Measurements from ENCODE around the gene PAQR5. TPM values are rescaled to one million over a fixed set of nuclear protein-coding genes. Genes with fewer than 3 reads are reported as not detected.
A peak's percentile ranks its signal among the peaks of the same experiment; 100 is the strongest.

Gene PAQR5
- total RNA-seq, 2 donors from 2014 or later = 43.6 to 55.6 TPM

DNA sequence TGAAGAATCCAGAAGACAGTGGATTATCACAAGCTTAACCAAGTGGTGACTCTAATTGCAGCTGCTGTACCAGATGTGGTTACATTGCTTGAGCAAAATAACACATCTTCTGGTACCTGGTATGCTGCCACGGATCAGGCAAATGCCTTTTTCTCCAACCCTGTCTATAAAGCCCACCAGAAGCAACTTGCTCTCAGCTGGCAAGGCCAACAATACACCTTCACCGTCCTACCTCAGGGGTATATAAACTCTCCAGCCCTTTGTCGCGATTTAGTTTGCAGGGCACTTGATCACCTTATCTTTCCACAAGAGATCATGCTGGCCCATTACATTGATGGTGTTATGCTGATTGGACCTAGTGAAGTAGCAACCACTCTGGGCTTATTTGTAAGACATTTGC, 52.6 kb downstream of the PAQR5 start:
- Histone ChIP-seq H3K36me3 (ENCODE audit: control insufficient read depth, insufficient read depth, low read length) (peaks cover 48% of the 10 kb centered on the region), H3K9ac (ENCODE audit: extremely low read depth, low read length, poor library complexity, severe bottlenecking) (no peak overlapping the region), H3K9me3 (ENCODE audit: control insufficient read depth, low read length) (no peaks in the 10 kb centered on the region), H3K27me3 (ENCODE audit: control insufficient read depth, insufficient read depth, low read length, poor library complexity, severe bottlenecking) (no peaks in the 10 kb centered on the region), H3K4me3 (ENCODE audit: low read length) (no peak overlapping the region), H3K27ac (ENCODE audit: low read depth, low read length) (no peak overlapping the region), H3K4me1 (ENCODE audit: control insufficient read depth, insufficient read depth, low read length) (no peaks in the 10 kb centered on the region)
- no peak overlapping the region for H3K27ac Mint-ChIP-seq
- no peaks in the 10 kb centered on the region for H3K27me3 Mint-ChIP-seq (ENCODE audit: insufficient read depth)
- peaks cover 52% of the 10 kb centered on the region for H3K36me3 Mint-ChIP-seq (ENCODE audit: low read depth)
- no peak overlapping the region for H3K4me3 Mint-ChIP-seq
- H3K4me1 Mint-ChIP-seq = peaks cover 4% of the 10 kb centered on the region
- TF ChIP-seq, protein P1, sequence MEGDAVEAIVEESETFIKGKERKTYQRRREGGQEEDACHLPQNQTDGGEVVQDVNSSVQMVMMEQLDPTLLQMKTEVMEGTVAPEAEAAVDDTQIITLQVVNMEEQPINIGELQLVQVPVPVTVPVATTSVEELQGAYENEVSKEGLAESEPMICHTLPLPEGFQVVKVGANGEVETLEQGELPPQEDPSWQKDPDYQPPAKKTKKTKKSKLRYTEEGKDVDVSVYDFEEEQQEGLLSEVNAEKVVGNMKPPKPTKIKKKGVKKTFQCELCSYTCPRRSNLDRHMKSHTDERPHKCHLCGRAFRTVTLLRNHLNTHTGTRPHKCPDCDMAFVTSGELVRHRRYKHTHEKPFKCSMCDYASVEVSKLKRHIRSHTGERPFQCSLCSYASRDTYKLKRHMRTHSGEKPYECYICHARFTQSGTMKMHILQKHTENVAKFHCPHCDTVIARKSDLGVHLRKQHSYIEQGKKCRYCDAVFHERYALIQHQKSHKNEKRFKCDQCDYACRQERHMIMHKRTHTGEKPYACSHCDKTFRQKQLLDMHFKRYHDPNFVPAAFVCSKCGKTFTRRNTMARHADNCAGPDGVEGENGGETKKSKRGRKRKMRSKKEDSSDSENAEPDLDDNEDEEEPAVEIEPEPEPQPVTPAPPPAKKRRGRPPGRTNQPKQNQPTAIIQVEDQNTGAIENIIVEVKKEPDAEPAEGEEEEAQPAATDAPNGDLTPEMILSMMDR (conservative IDR thresholded peaks at IDR 0.05) = no peak
- no peak for DNase-seq
- WGBS, 2 experiments (ENCODE audit: insufficient coverage in 1 of 2, insufficient read length in 1 of 2) = 90 to 100% methylated on average over 2 to 4 of the region's 4 CpGs
- no peaks in the 10 kb centered on the region for H3K9me3 Mint-ChIP-seq

DNA sequence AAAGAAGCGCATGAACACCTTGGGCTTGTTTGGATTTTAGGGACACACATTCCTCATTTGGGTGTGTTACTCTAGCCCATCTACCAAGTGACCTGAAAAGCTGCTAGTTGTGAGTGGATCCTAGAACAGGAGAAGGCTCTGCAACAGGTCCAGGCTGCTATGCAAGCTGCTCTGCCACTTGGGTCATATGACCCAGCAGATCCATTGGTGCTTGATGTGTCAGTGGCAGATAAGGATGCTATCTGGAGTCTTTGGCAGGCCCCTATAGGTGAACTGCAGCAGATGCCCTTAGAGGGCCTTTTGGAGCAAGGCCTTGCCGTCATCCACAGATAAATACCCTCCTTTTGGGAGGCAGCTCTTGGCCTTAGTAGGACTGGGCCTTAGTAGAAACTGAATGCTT, 53.2 kb downstream of the PAQR5 start:
- H3K9me3 Mint-ChIP-seq = no peaks in the 10 kb centered on the region
- no peaks in the 10 kb centered on the region for H3K27me3 Mint-ChIP-seq (ENCODE audit: insufficient read depth)
- TF ChIP-seq, protein P1 (conservative IDR thresholded peaks at IDR 0.05) = no peak
- WGBS, 2 experiments (ENCODE audit: insufficient coverage in 1 of 2, insufficient read length in 1 of 2) = 91 to 100% methylated on average over 1 to 2 of the region's 2 CpGs
- H3K4me3 Mint-ChIP-seq = no peak overlapping the region
- peaks cover 5% of the 10 kb centered on the region for H3K4me1 Mint-ChIP-seq
- H3K4me3 ChIP-seq (ENCODE audit: low read length) = no peak overlapping the region
- H3K27me3 ChIP-seq (ENCODE audit: control insufficient read depth, insufficient read depth, low read length, poor library complexity, severe bottlenecking) = no peaks in the 10 kb centered on the region
- peaks cover 55% of the 10 kb centered on the region for H3K36me3 Mint-ChIP-seq (ENCODE audit: low read depth)
- H3K36me3 ChIP-seq (ENCODE audit: control insufficient read depth, insufficient read depth, low read length) = peaks cover 47% of the 10 kb centered on the region
- DNase-seq = no peak
- no peak overlapping the region for H3K27ac ChIP-seq (ENCODE audit: low read depth, low read length)
- H3K27ac Mint-ChIP-seq = no peak overlapping the region
- H3K9me3 ChIP-seq (ENCODE audit: control insufficient read depth, low read length) = no peaks in the 10 kb centered on the region
- H3K4me1 ChIP-seq (ENCODE audit: control insufficient read depth, insufficient read depth, low read length) = no peaks in the 10 kb centered on the region
- no peak overlapping the region for H3K9ac ChIP-seq (ENCODE audit: extremely low read depth, low read length, poor library complexity, severe bottlenecking)

DNA sequence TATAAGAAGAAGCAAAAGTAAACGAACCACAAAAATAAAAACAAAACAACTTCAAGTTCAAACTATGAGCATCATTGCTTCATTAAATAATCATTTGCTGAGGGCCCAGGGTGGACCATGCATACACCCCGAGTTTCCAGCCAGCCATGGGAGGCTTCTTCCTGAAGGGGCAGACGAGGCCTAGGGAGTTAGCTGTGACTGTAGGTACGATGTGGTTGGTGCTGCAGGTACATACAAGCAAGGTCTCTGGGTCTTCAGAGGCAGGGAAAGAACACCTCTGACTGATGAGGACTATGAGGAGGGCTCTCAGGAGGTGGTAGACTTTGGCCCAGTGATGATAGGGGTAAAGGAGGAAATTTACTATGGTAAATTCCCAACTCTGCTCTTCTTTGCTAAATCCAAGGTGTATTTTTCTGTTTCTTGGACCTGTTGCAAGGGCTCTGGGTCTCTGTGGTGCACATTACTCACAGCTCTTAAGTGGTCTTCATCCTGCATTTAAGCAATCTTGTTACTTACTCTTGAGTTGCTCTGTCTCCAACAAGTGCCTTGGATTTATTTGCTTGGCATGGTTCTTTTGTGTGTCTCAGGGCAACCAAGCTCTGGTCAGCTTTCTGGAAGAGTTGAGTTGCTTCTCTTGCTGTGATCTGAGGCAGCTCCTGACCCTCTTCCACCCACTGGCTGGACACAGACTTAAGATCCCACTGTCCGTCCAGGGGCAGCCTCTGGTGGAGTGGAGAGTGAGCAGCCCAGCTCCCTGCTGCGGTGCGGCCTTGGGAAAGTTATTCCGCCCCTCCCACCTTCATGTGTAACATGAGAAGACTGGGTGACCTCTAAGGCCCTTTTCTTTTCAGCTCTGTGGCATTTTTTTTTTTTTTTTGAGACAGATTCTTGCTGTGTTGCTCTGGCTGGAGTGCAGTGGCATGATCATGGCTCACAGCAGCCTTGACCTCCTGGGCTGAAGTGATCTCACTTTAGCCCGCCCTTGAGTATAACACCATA, 59.4 kb downstream of the PAQR5 start:
- 58 to 79% methylated on average over 7 to 9 of the region's 9 CpGs for whole genome bisulfite sequencing, 2 experiments (ENCODE audit: insufficient coverage in 1 of 2, insufficient read length in 1 of 2)
- no peak for DNase-seq
- Histone ChIP-seq H3K4me1 (ENCODE audit: control insufficient read depth, insufficient read depth, low read length) (peaks cover 11% of the 10 kb centered on the region), H3K9ac (ENCODE audit: extremely low read depth, low read length, poor library complexity, severe bottlenecking) (no peak overlapping the region), H3K27ac (ENCODE audit: low read depth, low read length) (peak overlapping the region; percentile 64), H3K4me3 (ENCODE audit: low read length) (peak overlapping the region; percentile 1), H3K36me3 (ENCODE audit: control insufficient read depth, insufficient read depth, low read length) (peaks cover 31% of the 10 kb centered on the region), H3K27me3 (ENCODE audit: control insufficient read depth, insufficient read depth, low read length, poor library complexity, severe bottlenecking) (no peaks in the 10 kb centered on the region), H3K9me3 (ENCODE audit: control insufficient read depth, low read length) (peaks cover 10% of the 10 kb centered on the region)
- H3K4me1 Mint-ChIP-seq = peaks cover 40% of the 10 kb centered on the region
- H3K36me3 Mint-ChIP-seq (ENCODE audit: low read depth) = peaks cover 37% of the 10 kb centered on the region
- H3K27ac Mint-ChIP-seq = peak overlapping the region; percentile 90
- no peaks in the 10 kb centered on the region for H3K27me3 Mint-ChIP-seq (ENCODE audit: insufficient read depth)
- H3K9me3 Mint-ChIP-seq = peaks cover 2% of the 10 kb centered on the region
- H3K4me3 Mint-ChIP-seq = no peak overlapping the region
- TF ChIP-seq, protein P1 (conservative IDR thresholded peaks at IDR 0.05) = no peak
